SH-SY5Y (cell line): ENCODE measurements around the gene LSR.

Source experiments
- GATA2 ChIP-seq: IDR thresholded peaks from 2 replicates; pipeline ENCODE4 v1.6.1; 2011; ENCODE audit warnings: mild to moderate bottlenecking, low read depth, low read length
- GATA3 ChIP-seq: IDR thresholded peaks from 2 replicates; pipeline ENCODE4 v1.6.1; 2011; ENCODE audit warnings: low read depth, mild to moderate bottlenecking, low read length, moderate library complexity

- TF ChIP-seq GATA3: no peak
- no peak for TF ChIP-seq GATA2
Observed at GRCh38 chr19:35281303-35281702, 32.5 kb downstream of the LSR start.
